NCI-H2196 treated with DMSO at 0.1 percent for 48 hours (cell line): ENCODE data around the gene FBXL17.

Experiments used
- DNase-seq: peaks from one replicate; lab custom pipeline; 2025; ENCODE audit not compliant: unreplicated experiment; lab: John Stamatoyannopoulos, UW

FBXL17 gene

DNA sequence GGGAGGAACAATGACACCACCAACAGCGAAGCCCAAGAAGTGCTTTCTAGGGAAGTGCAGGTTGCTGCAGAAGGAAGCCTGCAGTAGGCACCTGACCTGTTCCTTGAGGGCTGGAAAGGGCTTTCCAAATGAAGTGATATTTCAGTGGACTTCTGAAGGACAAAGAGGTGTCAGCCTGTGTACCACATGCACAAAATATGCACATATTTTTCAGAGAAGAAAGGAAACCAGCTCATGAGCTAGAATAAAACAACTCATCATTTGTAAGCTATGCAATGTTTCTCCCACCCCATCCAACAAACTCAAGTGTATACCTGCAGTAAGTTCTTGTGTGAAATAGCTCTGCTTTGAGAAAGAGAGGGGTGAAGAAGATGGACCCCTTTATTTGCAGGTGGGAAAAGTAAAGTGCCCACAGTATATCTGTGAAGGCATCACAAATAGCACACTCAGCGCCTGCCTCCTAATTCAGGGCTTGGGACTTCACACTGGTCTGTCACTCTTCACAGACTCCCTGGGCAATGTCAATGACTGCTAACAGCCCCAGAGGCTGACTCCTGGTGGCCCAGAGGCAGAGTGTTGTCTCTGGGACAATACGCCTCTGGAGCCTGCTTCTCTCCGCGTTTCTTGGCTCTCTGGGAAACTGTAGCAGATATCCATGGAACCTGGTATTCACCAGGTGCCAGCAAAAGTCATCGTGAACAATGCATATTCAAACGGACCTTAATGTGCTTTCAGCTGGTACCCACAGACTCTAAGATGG, 513.1 kb downstream of the FBXL17 start:
- no peak for DNase-seq

DNA sequence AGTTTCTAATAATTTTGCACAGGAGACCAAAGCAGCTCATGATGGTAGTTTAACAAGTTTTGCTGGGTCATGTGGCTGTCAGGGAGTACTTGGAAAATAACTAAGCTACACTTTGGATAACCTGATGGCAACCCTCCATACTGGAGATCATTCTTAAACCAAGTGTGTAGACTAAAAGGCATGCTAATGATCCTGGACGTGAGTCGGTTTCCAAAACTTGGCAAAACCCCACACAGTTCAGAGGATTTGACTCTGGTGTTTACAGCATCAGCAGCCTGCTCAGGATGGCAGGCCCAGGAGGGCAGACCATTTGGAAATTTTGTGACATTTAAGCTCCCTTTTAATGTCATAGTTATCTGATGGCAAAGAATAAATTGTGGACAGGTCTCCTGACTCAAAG, 514.6 kb downstream of the FBXL17 start:
- DNase-seq: no peak

DNA sequence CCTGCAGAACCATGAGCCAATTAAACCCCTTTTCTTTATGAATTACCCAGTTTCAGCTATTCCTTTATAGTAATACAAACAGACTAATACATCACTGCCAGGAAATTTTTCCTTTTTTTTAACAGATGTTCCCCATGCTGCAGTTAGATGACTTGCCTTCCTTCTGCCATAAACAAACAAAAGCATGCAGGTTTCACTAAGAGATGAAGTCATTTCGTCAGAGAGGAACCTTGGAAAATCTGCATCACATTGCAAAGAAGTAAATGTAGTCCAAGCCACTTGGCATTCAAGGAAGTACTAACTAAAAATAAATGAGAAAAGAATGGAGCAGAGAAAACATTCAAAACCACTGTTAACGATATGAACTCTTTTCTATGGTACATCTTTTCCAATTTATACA, 517.1 kb downstream of the FBXL17 start:
- no peak for DNase-seq

DNA sequence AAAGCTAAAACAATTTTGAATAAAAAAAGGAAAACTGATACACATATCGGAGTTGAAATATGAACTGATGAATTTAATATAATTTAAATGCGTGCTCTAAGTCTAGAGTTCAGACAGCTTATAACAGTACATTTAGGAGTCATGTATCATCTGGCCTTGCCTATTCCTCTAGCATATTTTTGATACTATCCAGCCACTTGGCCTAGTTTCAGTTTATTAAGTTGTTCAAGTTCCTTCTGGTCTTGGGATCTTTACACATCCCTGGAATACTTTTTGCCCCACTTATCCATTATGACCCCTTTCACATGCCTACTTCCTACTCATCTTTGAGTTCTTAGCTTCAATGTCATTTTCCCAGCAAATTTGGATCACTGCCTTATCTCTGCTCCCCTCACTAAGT, 518.8 kb downstream of the FBXL17 start:
- no peak for DNase-seq

DNA sequence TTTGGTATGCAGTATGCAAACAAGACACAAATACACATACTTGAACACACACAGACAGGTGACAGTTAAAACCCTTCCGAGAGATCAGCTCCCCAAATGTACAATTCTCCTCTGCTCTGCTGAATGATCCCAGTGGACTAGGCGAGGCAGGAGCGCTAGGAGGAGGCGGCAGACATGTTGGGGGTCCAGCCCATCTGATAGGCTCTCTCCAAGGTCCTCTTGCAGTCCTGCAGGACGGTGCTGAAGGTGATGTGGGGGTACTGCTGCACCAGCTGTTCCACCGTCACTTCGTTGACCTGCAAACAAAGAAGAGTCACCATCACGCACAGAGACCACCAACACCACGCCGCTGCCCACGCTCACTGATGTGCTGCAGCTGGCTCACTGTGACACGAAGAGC, 520.3 kb downstream of the FBXL17 start:
- no peak for DNase-seq

DNA sequence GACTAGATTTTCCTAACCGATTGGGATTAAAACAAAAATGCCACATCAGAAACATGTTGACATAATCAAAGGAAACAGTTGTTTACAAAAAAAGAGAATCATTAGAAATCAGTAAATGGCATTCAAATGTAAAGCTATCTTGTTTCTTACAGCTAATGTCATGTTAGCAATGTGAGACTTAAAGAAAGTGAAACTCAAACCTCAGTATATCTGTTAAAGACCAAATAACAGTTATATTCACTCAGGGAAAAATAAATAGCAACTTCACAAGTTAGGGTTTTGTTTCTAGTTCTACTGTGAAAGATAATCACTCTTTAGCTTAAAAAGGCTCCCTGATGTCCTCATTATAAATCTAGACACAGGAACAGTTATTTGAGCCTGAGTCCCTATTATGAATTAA, 521.9 kb downstream of the FBXL17 start:
- no peak for DNase-seq

DNA sequence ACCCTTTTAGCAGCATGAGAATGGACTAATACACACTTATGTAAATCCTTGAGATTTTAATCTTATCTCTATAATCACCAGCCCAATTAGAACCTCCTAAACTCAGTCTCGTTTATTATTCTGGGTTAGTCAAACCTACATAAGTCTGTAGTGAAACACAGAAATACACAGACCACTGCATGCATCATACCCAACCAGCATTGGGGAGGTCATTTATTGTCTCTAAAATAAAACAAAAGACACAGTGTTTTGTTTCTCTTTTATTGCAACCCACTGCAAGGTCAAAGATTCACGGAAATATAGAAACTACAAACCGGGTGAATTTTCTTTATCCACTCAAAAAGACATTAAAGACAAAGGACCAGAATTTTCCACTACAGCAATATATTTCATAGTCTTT, 523.1 kb downstream of the FBXL17 start:
- DNase-seq: no peak

DNA sequence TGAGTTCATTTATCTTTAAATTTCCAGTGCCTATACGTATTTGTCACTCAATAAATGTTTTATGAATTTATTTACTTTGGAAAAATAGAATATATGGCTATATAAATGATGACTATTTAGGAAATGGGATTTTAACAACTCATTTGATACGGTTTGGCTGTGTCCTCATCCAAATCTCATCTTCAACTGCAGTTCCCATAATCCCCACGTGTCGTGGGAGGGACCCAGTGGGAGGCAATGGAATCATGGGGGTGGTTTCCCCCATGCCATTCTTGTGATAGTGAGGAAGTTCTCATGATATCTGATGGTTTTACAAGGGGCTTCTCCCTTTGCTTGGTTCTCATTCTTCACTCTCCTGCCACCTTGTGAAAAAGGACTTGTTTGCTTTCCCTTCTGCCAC, 523.6 kb downstream of the FBXL17 start:
- no peak for DNase-seq

DNA sequence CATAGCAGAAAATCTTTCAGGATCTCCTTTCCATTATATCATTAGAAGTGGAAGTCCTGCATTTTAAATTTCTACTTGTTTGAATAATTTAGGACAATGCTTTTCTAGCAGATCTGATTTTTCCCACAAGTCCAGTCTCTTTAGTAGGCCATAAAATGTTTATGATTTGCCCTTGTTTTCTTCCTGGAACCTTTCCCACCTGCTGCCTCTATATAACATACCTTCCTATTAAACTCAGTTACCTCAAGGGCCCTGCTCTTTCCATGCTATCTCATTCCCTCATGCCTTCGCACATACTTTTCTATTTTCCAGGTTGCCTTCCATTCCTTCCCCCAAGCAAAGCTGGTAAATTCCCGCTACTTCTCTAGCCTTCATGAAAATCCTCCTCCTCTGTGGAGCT, 524.1 kb downstream of the FBXL17 start:
- DNase-seq: no peak

DNA sequence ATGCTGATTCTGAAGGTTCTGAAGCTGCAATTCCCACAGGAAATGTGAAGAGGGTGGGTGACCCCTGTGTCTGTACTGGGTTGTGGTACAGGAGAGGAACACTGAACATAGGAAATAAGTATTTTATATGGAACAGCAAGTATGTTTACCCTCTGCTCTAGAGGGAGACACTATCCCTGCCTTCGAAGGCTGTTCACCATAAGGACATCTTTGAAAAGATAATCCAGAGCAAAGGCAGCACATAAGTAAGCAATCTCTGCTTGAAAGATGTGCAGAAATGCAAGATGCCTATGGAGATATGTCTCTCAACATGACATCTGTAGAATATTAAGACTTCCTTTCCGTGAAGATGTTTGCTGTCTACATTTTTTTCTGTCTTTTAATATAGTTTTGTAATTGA, 526.7 kb downstream of the FBXL17 start:
- no peak for DNase-seq

DNA sequence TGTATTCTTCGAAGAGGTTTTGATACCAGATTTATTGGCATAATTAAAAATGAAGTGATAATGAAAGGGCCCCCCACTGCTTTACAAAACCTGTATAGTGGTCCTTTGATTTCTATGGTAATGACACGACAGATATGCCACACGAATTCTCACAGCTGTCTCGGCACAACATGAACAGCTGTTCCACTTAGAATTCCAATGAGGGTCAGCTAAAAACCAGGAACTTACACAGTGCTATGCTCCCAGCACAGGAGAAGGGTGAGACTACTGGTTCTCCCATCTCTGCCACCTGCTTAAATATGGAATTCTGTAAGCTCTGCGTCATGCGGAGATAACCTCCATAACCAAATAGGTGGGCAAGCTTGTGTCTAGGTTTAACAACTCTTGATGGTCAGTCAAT, 528.2 kb downstream of the FBXL17 start:
- no peak for DNase-seq

DNA sequence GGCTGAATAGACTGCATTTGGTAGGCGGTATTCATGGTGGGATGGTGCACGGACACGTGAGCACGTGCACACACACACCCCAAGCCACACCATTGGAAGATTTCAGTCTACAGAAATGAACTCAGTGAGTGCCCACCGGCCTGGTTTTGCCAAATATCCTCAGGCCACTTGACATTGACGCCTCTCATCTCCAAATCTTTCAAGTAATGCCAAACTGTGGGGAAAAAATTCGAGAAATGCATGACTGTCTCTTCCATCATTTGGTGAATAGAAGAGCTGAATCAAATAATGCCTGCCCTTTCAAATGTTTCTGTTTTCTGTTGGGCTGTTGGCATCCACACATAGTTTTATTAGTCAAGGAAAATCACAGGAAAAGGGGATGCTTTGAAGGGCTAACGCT, 528.9 kb downstream of the FBXL17 start:
- DNase-seq: no peak

DNA sequence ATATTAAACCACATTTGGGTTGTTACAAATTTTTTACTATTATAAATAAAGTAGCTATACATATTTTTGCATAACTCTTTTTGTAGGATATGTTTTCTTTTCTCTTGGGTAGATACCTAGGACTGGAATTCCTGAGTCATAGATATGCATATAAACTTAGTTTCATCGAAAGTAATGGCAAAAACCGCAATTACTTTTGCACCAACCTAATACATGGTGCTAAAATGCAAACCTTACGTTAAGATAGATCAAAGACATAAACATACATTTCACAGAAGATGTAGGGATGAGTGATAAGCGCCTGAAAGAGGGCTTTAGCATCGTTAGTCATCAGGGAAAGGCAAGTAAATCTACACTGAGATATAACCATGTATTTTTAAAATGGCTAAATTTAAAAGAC, 532.8 kb downstream of the FBXL17 start:
- no peak for DNase-seq

DNA sequence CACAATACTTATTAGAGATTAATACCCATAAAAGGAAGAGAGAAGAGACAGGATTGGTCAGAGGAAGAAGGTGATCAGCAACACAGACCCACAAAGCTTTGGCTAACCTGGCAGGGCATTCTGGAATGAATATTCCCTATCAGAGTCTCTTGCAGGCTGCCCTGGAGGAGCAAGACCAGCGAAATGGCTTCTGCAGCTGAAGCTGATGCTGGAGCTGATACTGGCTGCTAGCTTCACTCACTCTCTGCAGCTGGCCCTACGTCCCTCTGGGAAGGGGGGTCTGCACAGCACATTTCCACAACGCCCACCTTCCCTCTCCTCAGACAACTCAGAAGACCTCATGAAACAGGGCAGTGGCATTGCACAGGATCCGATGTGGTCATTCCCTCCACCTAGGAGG, 541.3 kb downstream of the FBXL17 start:
- DNase-seq: no peak

DNA sequence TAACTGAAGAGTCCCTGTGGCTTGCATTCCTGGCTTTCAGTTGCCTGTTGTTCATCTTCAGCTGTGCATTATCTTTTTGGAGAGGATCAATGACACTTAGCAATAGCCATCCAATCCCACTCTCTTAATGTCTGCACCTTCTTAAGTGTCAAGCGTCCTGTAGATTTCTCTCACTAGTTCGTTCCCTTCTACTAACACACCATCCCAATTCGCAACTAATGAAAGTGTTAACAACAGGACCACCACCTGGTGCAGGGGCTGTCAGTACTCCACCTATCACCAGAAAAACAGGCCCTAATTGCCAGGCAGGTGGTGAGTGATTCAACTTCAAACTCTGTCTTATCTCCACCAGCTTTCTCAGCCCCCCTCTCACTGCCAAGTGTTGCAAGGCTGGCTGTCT, 541.7 kb downstream of the FBXL17 start:
- DNase-seq: no peak

DNA sequence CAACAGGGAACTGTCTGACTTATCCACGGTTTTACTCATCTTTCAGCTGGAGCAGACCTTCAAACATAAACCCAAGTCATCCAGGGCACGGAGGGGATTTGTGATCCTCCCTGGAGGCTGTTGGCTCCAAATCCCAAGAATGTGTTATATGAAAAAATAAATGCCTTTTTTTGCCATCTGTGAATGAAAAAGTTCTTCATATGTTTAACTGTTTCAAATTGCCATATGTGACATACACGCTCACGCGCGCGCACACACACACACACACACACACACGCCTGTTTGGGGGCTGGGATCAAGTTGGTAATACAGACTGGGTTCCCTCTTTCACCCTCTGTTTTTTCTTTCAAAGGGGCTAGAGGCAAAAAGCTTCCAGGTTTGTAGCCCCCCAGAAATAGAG, 546.8 kb downstream of the FBXL17 start:
- DNase-seq: no peak

DNA sequence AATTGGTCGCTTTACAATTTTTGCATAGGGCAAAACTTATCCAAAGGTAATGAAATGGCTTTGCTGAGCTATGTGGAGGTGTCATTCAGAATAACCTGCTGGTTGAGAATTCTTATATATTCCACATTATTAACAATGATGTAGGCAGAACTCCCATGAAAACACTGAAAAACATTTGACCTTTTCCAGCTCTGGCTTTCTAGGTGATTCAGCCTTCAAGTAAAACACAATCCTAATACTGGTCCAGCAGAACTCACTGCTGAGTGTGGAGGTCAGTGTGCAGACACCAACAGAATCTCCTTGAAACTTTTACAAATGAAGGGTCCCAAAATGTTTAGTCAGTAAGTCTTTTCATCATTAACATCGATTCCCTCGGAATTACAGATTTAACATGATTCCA, 549.2 kb downstream of the FBXL17 start:
- no peak for DNase-seq

DNA sequence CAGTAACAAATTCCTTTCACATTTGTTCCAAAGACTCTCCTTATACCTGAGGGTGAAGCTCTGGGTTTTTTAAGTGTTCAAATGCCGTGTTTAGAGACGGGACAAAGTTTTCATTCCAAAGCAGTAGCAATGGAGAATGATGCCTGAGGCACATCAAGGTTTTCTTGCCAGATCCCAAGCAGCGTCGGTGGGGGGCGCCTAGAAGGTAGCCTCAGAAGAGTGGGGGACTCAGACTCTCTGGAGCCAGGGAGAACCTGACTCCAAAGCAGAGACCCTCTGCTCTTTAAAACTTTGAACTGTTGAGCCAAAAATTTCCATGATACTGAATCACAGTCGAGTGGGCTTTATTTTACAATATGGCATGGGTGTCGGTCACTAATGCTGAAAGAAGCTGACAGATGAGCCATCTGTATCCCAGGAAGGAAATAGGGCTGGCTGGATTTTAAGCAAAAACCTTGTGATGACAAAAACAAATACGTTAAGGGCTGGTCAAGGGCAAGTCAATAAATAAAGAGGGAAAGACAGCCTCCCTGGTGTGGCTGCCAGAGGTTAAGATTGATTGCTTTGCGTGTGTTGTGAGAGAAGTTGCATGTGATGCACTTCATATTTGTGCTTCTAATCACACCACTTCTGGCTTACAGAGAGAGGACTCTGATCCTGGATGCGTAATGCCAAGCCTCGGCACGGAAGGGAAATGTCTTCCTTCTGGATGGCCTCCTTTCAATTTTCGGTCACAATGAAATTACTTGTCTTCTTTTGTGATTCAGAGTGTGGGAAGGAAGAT, 550.1 kb downstream of the FBXL17 start:
- DNase-seq: no peak

DNA sequence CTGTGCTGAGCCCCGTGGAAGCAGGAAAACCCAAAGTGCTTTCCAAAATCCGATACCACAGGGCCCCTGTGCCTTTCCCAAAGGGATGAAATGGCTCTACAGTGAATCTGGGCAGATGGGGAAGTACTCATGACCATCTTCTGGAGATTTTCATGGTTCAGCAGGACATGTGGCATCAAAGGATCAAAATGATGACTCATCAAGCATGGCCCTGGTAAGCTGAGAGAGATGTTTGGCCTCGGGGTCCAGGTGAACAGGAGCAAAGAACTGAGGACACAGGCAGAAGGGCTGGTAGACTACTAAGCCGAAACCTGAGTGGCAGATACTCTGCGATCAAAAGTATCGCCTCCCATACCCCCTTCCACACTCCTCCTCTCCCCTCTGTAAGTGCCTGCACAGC, 551.1 kb downstream of the FBXL17 start:
- DNase-seq: no peak

DNA sequence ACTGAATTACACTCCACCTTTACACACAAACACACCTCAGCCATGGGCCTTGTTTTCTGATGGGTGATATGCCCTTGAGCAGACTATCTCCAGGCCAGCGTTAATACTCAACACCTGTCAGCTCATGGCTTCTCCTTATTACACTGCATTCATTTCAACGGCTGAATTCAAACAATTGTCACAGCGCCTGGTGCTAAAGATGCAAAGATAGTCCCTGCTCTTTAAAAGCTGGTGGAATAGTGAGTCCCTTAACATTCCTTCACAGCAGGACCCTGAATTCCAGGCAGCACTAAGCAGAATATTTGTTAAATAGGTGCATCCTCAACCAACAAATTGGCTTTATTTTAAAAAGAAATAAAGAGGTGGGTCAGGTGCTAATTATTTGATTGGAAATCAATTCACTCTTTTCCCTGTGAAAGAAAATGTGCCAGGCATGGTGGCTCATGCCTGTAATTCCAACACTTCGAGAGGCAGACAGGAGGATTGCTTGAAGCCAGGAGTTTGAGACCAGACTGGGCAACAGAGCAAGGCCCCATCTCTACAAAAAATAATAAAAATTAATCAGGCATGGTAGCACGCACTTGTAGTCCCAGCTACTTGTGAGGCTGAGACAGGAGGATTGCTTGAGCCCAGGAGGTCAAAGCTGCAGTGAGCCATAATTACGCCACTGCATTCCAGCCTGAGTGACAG, 555.4 kb downstream of the FBXL17 start:
- DNase-seq: no peak

DNA sequence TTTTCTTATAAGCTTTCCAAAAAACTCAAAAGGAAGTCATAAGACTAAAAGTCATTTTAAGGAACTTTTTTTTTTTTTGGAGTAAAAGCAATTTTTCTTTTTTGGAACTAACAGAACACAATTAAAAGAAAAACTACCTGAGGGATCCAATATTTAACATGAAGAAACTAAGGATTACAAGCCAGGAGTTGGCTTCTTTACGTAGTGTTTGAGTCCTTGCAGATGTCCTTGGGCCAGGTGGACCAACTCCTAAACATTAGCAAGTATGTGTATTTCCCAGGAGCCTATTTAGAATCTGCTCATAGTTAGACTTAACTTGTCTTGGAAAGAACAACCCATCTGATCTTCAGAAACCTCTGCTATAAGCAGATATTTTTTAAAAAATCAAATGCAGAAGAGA, 557.1 kb downstream of the FBXL17 start:
- no peak for DNase-seq

DNA sequence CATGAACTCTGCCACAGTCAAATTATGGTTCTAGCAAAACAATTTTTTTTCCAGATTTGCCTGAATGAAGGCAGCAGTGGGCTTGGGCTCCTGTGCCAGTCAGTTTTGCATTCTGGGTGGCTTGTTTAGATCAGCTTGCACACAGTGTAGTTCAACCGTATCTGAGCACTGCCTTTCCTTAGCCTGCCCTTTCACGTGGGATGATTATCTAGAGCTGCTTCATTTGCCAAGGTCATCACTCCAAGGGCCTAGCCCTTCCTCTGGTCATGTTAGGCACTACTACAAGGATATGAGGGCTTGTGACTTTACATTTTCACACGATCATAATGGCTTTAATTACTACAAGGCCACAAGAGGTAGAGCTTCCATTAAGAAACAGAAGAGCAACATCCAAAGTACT, 560.6 kb downstream of the FBXL17 start:
- DNase-seq: no peak
